IMR-90 (cell line): ENCODE results near the gene CASP6. TPM values are rescaled to one million over a fixed set of nuclear protein-coding genes. Genes with fewer than 3 reads are reported as not detected.

Source experiments
- ATAC-seq: fragments of 200-7000 bp; cut with Tn5 transposase; 2 replicates; pipeline ENCODE4 v1.9.1; 2020; ENCODE audit warnings: low read depth, mild to moderate bottlenecking, moderate library complexity
- BruUV-seq: library from RNA; stranded (reverse); fragments of 400-500 nt; replicated peaks from 2 replicates; lab custom pipeline; 2021; lab: Mats Ljungman, UMichigan
- CTCF ChIA-PET: fragments of 300-600 bp; formaldehyde crosslinking; extraction: SDS; loops from one replicate; lab custom pipeline; 2021; ENCODE audit warnings: antibody characterized with exemption; lab: Yijun Ruan, JAX
- POLR2A ChIA-PET: fragments of 300-600 bp; sonication (Branson Sonifier 250); formaldehyde crosslinking; loops from one replicate; lab custom pipeline; 2022; ENCODE audit warnings: antibody characterized with exemption; ENCODE audit not compliant: unreplicated experiment; lab: Charles Lee
- DNase-seq: peaks from one replicate; pipeline ENCODE4 v3.0.0; 2013
- H2AFZ ChIP-seq: replicated peaks from 2 replicates; pipeline ENCODE3; 2013; ENCODE audit warnings: low read length, mild to moderate bottlenecking; ENCODE audit not compliant: poor library complexity
- H2AK5ac ChIP-seq: 2 replicates; pipeline ENCODE4 v1.6.1; 2013; ENCODE audit warnings: low read depth, low read length, inconsistent platforms
- H2AK9ac ChIP-seq: replicated peaks from 2 replicates; pipeline ENCODE3; 2013; ENCODE audit warnings: mild to moderate bottlenecking, low read depth, low read length, moderate library complexity; ENCODE audit not compliant: poor library complexity
- H2BK120ac ChIP-seq: 2 replicates; pipeline ENCODE4 v1.6.1; 2013; ENCODE audit warnings: low read depth, low read length, inconsistent platforms
- H2BK15ac ChIP-seq: 3 replicates; pipeline ENCODE4 v1.6.1; 2013; ENCODE audit warnings: low read depth, low read length, inconsistent platforms
- H2BK20ac ChIP-seq: 2 replicates; pipeline ENCODE4 v1.6.1; 2013; ENCODE audit warnings: low read depth, mild to moderate bottlenecking, inconsistent platforms, low read length, moderate library complexity
- H2BK5ac ChIP-seq: 2 replicates; pipeline ENCODE4 v1.6.1; 2013; ENCODE audit warnings: mild to moderate bottlenecking, low read depth, low read length, inconsistent platforms; ENCODE audit not compliant: poor library complexity, severe bottlenecking
- H3K14ac ChIP-seq: replicated peaks from 2 replicates; pipeline ENCODE4 v1.6.1; 2013; ENCODE audit warnings: low read depth, low read length, inconsistent platforms
- H3K18ac ChIP-seq: 2 replicates; pipeline ENCODE4 v1.6.1; 2013; ENCODE audit warnings: low read depth, low read length, control low read depth
- H3K23ac ChIP-seq: 2 replicates; pipeline ENCODE4 v1.6.1; 2013; ENCODE audit warnings: low read depth, low read length, inconsistent platforms
- H3K27ac ChIP-seq: 2 replicates; pipeline ENCODE4 v1.5.1; 2013; ENCODE audit warnings: mild to moderate bottlenecking, control low read depth, low read length; ENCODE audit not compliant: insufficient read depth
- H3K27me3 ChIP-seq: 2 replicates; pipeline ENCODE4 v1.6.1; 2013; ENCODE audit warnings: low read length; ENCODE audit not compliant: control insufficient read depth, insufficient read depth
- H3K36me3 ChIP-seq: 2 replicates; pipeline ENCODE4 v1.6.1; 2013; ENCODE audit warnings: low read length, mixed read lengths; ENCODE audit not compliant: control insufficient read depth, insufficient read depth
- H3K4ac ChIP-seq: 2 replicates; pipeline ENCODE4 v1.6.1; 2013; ENCODE audit warnings: low read depth, low read length, inconsistent platforms
- H3K4me1 ChIP-seq: 2 replicates; pipeline ENCODE4 v1.6.1; 2013; ENCODE audit warnings: low read length, mixed read lengths; ENCODE audit not compliant: control insufficient read depth, insufficient read depth
- H3K4me2 ChIP-seq: 2 replicates; pipeline ENCODE4 v1.6.1; 2013; ENCODE audit warnings: low read depth, mild to moderate bottlenecking, control low read depth, low read length, moderate library complexity
- H3K4me3 ChIP-seq: 2 replicates; pipeline ENCODE4 v1.5.1; 2013; ENCODE audit warnings: low read depth, mild to moderate bottlenecking, control low read depth, low read length, moderate library complexity; ENCODE audit not compliant: insufficient read depth
- H3K56ac ChIP-seq: 2 replicates; pipeline ENCODE4 v1.6.1; 2013; ENCODE audit warnings: low read length, inconsistent platforms; ENCODE audit not compliant: insufficient read depth; ENCODE audit errors: extremely low read depth
- H3K79me1 ChIP-seq, 2 experiments: 2 replicates each; pipeline ENCODE4 v1.6.1; 2013; ENCODE audit warnings: low read length in 2 of 2, inconsistent platforms in 1 of 2, low read depth in 1 of 2
- H3K9ac ChIP-seq: 2 replicates; pipeline ENCODE4 v1.6.1; 2013; ENCODE audit warnings: low read depth, low read length, control low read depth
- H3K9me1 ChIP-seq: 2 replicates; pipeline ENCODE4 v1.6.1; 2013; ENCODE audit warnings: low read length, inconsistent platforms; ENCODE audit not compliant: insufficient read depth
- H3K9me3 ChIP-seq: 2 replicates; pipeline ENCODE4 v1.6.1; 2013; ENCODE audit warnings: low read length; ENCODE audit not compliant: control insufficient read depth, insufficient read depth
- H4K20me1 ChIP-seq: 2 replicates; pipeline ENCODE4 v1.6.1; 2013; ENCODE audit warnings: low read length, inconsistent platforms; ENCODE audit not compliant: insufficient read depth
- H4K5ac ChIP-seq: 2 replicates; pipeline ENCODE4 v1.6.1; 2013; ENCODE audit warnings: mild to moderate bottlenecking, low read depth, low read length, control low read depth
- H4K8ac ChIP-seq, 2 experiments: 2 replicates each; pipeline ENCODE4 v1.6.1; 2013; ENCODE audit warnings: low read depth in 2 of 2, low read length in 2 of 2, control low read depth in 1 of 2, inconsistent platforms in 1 of 2
- H4K91ac ChIP-seq: 2 replicates; pipeline ENCODE4 v1.6.1; 2013; ENCODE audit warnings: low read depth, low read length, inconsistent platforms; ENCODE audit not compliant: insufficient read depth
- CHD1 ChIP-seq: IDR thresholded peaks from 2 replicates; pipeline ENCODE4 v1.6.1; 2012; ENCODE audit warnings: low read depth, low read length, improper control_type of control experiment
- POLR2A ChIP-seq: IDR thresholded peaks from 2 replicates; pipeline ENCODE4 v1.6.1; 2012; ENCODE audit warnings: mild to moderate bottlenecking, low read depth, low read length
- RAD21 ChIP-seq: IDR thresholded peaks from 2 replicates; pipeline ENCODE4 v1.6.1; 2012; ENCODE audit warnings: low read length, improper control_type of control experiment
- RCOR1 ChIP-seq: IDR thresholded peaks from 2 replicates; pipeline ENCODE4 v1.6.1; 2012; ENCODE audit warnings: mild to moderate bottlenecking, low read length, improper control_type of control experiment; ENCODE audit not compliant: insufficient replicate concordance
- RFX5 ChIP-seq: IDR thresholded peaks from 2 replicates; pipeline ENCODE4 v1.8.0; 2012; ENCODE audit warnings: low read depth, mild to moderate bottlenecking, low read length, moderate library complexity
- WGBS, 2 experiments: methylation state at CpG; one replicate each; pipeline versions ENCODE4 v1.1.5 to v1.1.7; 2013; ENCODE audit warnings: missing lambda C conversion rate in 2 of 2; ENCODE audit not compliant: insufficient read length in 1 of 2; ENCODE audit errors: extremely low coverage in 2 of 2; 5-methylcytosine and 5-hydroxymethylcytosine counted together
- dilution Hi-C: fragments of 300-500 bp; cut with HindIII; formaldehyde crosslinking; loops from one replicate; pipeline ENCODE4 v1.14.3; 2018; ENCODE audit warnings: low sequenced_read_pairs; ENCODE audit not compliant: unreplicated experiment
- in situ Hi-C: fragments of 300-500 bp; cut with MboI; formaldehyde crosslinking; loops from 3 replicates; pipeline ENCODE4 v1.14.3; 2019; ENCODE audit warnings: low sequenced_read_pairs, inconsistent platforms, mixed read lengths
- intact Hi-C: fragments of 100-400 bp; cut with micrococcal nuclease; formaldehyde crosslinking; loops from 2 replicates; pipeline ENCODE4 v1.10.0; 2022
- polyA plus RNA-seq, 3 experiments: library from polyadenylated mRNA; depleted of rRNA; stranded (reverse); fragments of >200 nt; gene quantifications; 2 replicates each; pipeline ENCODE4 v1.2.3, GENCODE V29; 2012; ENCODE audit warnings: low replicate concordance in 1 of 3
- total RNA-seq: library from RNA; depleted of rRNA; stranded (reverse); fragments of >200 nt; gene quantifications from 2 replicates; pipeline ENCODE4 v1.2.3, GENCODE V29; 2012

The CASP6 gene
- total and polyA plus RNA-seq, 2 of the 4 experiments (the other 2 are of a cell fraction) = 25.0 to 44.1 TPM

- no peaks in the 10 kb centered on the region for H3K4me1 ChIP-seq
- ChIA-PET CTCF (interaction anchor here (0.6 kb wide), 1 partner anchor 491 kb away, joined by 3 read pairs; no protein-coding TSS in a partner anchor), POLR2A (no interaction called here)
- H4K5ac ChIP-seq = no peak overlapping the region
- no peak overlapping the region for H2AFZ ChIP-seq
- H3K27ac ChIP-seq = no peak overlapping the region
- H3K4ac ChIP-seq = no peak overlapping the region
- in situ Hi-C loops (no loop called here), intact Hi-C loops (no loop called here), dilution Hi-C loops (no loop called here)
- no peak overlapping the region for H2BK120ac ChIP-seq
- no peaks in the 10 kb centered on the region; a peak in 1 of 4 replicates for H3K79me1 ChIP-seq
- no peak overlapping the region for H3K14ac ChIP-seq
- no peak overlapping the region for H3K56ac ChIP-seq
- H2AK5ac ChIP-seq = no peak overlapping the region
- no peak overlapping the region for H4K91ac ChIP-seq
- 0 out of 2 replicates have a peak, but pooled peaks cover 1% of the 10 kb centered on the region for H3K36me3 ChIP-seq
- H3K9me1 ChIP-seq = no peaks in the 10 kb centered on the region
- DNase-seq (no peak), ATAC-seq (no peak)
- BruUV-seq = no TSS peak
- H4K20me1 ChIP-seq = no peaks in the 10 kb centered on the region
- H3K23ac ChIP-seq = no peak overlapping the region
- no peak overlapping the region for H2BK5ac ChIP-seq
- H3K18ac ChIP-seq = no peak overlapping the region
- H3K9me3 ChIP-seq = no peaks in the 10 kb centered on the region
- no peak for TF ChIP-seq RCOR1
- TF ChIP-seq RFX5 = no peak
- no peak for TF ChIP-seq CHD1
- TF ChIP-seq POLR2A = no peak
- TF ChIP-seq RAD21 = no peak
- H2BK15ac ChIP-seq = no peak overlapping the region
- no peaks in the 10 kb centered on the region for H3K27me3 ChIP-seq
- no peak overlapping the region for H4K8ac ChIP-seq
- no CpG with 5 or more reads among the region's 3 CpGs for WGBS, 2 experiments
- no peak overlapping the region for H3K9ac ChIP-seq
- H2BK20ac ChIP-seq = no peak overlapping the region
- H2AK9ac ChIP-seq = no peak overlapping the region
- no peak overlapping the region for H3K4me2 ChIP-seq
- no peak overlapping the region for H3K4me3 ChIP-seq
These were observed 40.5 kb downstream of the CASP6 start for GRCh38 chr4:109662771-109663170.
